Central memory CD8-positive, alpha-beta T cell (primary cell): ENCODE measurements around the gene REXO1.
"Not testable (repeated sequence)": the region's sequence is repeated elsewhere in the genome, so short reads cannot be mapped to it uniquely, and the experiment has no call there.

ENCODE experiments used
- ATAC-seq: fragments of 150-1000 bp; cut with Tn5 transposase; replicated peaks from 2 replicates; pipeline ENCODE4 v1.10.0; 2022; ENCODE audit warnings: mild to moderate bottlenecking, moderate FRiP score, moderate number of reproducible peaks; ENCODE audit not compliant: poor library complexity, severe bottlenecking; ENCODE audit errors: extremely low read depth
- DNase-seq, 2 donors: peaks; one replicate each; pipeline ENCODE4 v3.0.0; 2021; ENCODE audit warnings: low spot score in 2 of 2
- H3K27ac Mint-ChIP-seq: one replicate; pipeline ENCODE4 v1.8.0; 2022; ENCODE audit warnings: low read depth, mild to moderate bottlenecking, moderate library complexity, mixed read lengths
- H3K27me3 Mint-ChIP-seq: one replicate; pipeline ENCODE4 v1.8.0; 2022; ENCODE audit warnings: mixed read lengths
- H3K36me3 Mint-ChIP-seq: one replicate; pipeline ENCODE4 v1.8.0; 2022; ENCODE audit warnings: mild to moderate bottlenecking, moderate library complexity, mixed read lengths; ENCODE audit not compliant: insufficient read depth
- H3K4me1 Mint-ChIP-seq: one replicate; pipeline ENCODE4 v1.8.0; 2022; ENCODE audit warnings: mixed read lengths
- H3K4me3 Mint-ChIP-seq: one replicate; pipeline ENCODE4 v1.8.0; 2022; ENCODE audit warnings: mild to moderate bottlenecking, moderate library complexity, mixed read lengths
- H3K9me3 Mint-ChIP-seq: one replicate; pipeline ENCODE4 v1.8.0; 2022; ENCODE audit warnings: mixed read lengths

Gene REXO1

DNA sequence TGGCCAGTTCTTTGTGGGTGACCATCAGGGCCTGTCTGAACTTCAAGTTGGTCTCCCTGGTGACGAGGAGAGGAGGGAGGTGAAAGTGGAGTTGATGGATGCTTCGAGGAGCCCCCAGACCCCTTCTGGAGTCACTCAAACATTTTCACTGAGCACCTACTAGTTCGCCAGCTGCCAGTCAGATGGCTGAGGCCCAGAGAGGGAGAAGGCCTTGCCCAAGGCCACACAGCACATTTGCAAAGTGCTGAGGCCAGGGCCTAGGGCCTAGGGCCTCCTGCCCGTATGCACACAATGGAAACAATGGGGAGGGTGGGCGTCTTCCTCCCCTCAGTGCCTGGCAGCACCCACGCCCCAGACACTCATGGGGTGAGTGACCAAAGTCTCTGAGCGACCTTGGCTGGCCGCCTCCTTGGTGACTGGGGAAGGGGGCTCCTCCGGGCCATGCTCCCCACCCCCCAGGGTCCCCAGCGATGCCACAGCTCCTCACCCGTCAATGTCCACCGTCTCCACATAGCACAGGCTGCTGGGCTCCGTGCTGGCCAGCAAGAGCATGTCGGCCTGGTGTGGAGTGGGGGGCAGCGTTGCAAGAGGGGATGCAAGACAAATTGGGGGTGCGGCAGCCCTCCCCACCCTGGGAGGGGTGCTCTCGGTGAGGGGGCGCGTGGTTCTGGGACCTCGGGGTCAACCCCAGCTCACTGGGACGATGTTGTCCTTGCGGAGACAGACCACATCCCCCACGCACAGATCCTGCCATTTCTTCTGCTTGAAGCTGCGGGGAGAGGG, 42.7 kb downstream of the REXO1 start:
- no peak overlapping the region for H3K27ac Mint-ChIP-seq
- no peaks in the 10 kb centered on the region for H3K27me3 Mint-ChIP-seq
- no peaks in the 10 kb centered on the region for H3K4me1 Mint-ChIP-seq
- DNase-seq (no peak), ATAC-seq (no peak)
- H3K9me3 Mint-ChIP-seq = no peaks in the 10 kb centered on the region
- no peaks in the 10 kb centered on the region for H3K36me3 Mint-ChIP-seq
- H3K4me3 Mint-ChIP-seq = no peak overlapping the region

DNA sequence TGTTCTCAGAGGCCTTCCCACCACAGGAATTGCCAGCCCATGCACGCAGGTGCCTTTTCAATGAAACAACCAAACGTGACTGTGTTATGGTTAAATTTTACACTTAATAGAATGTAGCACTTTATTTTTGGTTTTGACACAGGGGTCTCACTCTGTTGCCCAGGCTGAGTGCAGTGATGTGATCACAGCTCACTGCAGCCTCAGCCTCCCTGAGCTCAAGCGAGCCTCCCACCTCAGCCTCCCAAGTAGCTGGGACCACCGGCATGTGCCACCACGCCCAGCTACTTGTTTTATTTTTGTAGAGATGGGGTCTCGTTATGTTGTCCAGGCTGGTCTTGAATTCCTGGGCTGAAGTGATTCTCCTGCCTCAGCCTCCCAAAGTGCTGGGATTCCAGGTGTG, 43.4 kb downstream of the REXO1 start:
- Mint-ChIP-seq H3K4me1 (no peaks in the 10 kb centered on the region), H3K4me3 (no peak overlapping the region), H3K36me3 (peaks cover 2% of the 10 kb centered on the region), H3K27me3 (no peaks in the 10 kb centered on the region), H3K27ac (no peak overlapping the region), H3K9me3 (no peaks in the 10 kb centered on the region)
- DNase-seq = no peak
- no peak for ATAC-seq

GRCh38 chr19:1799695-1800342, 48.5 kb downstream of the REXO1 start:
- H3K27ac Mint-ChIP-seq = no peak overlapping the region
- DNase-seq (no peak), ATAC-seq (no peak)
- H3K9me3 Mint-ChIP-seq = no peaks in the 10 kb centered on the region
- no peak overlapping the region for H3K4me3 Mint-ChIP-seq
- peaks cover 8% of the 10 kb centered on the region for H3K4me1 Mint-ChIP-seq
- peaks cover 6% of the 10 kb centered on the region for H3K36me3 Mint-ChIP-seq
- H3K27me3 Mint-ChIP-seq = no peaks in the 10 kb centered on the region

- not testable (repeated sequence) for H3K36me3 Mint-ChIP-seq, H3K27ac Mint-ChIP-seq
These were observed 51.0 kb downstream of the REXO1 start for GRCh38 chr19:1797313-1797712.

GRCh38 chr19:1796395-1797142, 51.7 kb downstream of the REXO1 start:
- no peak overlapping the region for H3K27ac Mint-ChIP-seq
- no peak overlapping the region for H3K4me3 Mint-ChIP-seq
- H3K9me3 Mint-ChIP-seq = no peaks in the 10 kb centered on the region
- peaks cover 8% of the 10 kb centered on the region for H3K4me1 Mint-ChIP-seq
- DNase-seq = no peak
- no peaks in the 10 kb centered on the region for H3K27me3 Mint-ChIP-seq
- ATAC-seq = no peak
- H3K36me3 Mint-ChIP-seq = peaks cover 6% of the 10 kb centered on the region

More at GRCh38 chr19:1797313-1797712, 51.0 kb downstream of the REXO1 start:
- ATAC-seq, H3K4me3 Mint-ChIP-seq, DNase-seq, H3K4me1 Mint-ChIP-seq, H3K9me3 Mint-ChIP-seq, H3K27me3 Mint-ChIP-seq: not testable (repeated sequence)

- ATAC-seq (no peak), DNase-seq (no peak)
- H3K4me1 Mint-ChIP-seq = peaks cover 8% of the 10 kb centered on the region
- peaks cover 5% of the 10 kb centered on the region for H3K36me3 Mint-ChIP-seq
- no peaks in the 10 kb centered on the region for H3K27me3 Mint-ChIP-seq
- no peak overlapping the region for H3K4me3 Mint-ChIP-seq
- H3K27ac Mint-ChIP-seq = no peak overlapping the region
- H3K9me3 Mint-ChIP-seq = no peaks in the 10 kb centered on the region
These were observed 53.7 kb downstream of the REXO1 start for GRCh38 chr19:1794424-1795172.

- DNase-seq (no peak), ATAC-seq (no peak)
- Mint-ChIP-seq H3K27me3 (no peaks in the 10 kb centered on the region), H3K27ac (no peak overlapping the region), H3K9me3 (no peaks in the 10 kb centered on the region), H3K36me3 (peaks cover 2% of the 10 kb centered on the region), H3K4me1 (peaks cover 8% of the 10 kb centered on the region), H3K4me3 (no peak overlapping the region)
These were observed 56.4 kb downstream of the REXO1 start for GRCh38 chr19:1791879-1792278.

GRCh38 chr19:1790054-1790792, 58.1 kb downstream of the REXO1 start:
- Mint-ChIP-seq H3K27me3 (no peaks in the 10 kb centered on the region), H3K4me1 (peaks cover under 1% of the 10 kb centered on the region), H3K27ac (no peak overlapping the region), H3K9me3 (no peaks in the 10 kb centered on the region), H3K36me3 (peaks cover 2% of the 10 kb centered on the region), H3K4me3 (no peak overlapping the region)
- DNase-seq = no peak
- ATAC-seq = no peak

DNA sequence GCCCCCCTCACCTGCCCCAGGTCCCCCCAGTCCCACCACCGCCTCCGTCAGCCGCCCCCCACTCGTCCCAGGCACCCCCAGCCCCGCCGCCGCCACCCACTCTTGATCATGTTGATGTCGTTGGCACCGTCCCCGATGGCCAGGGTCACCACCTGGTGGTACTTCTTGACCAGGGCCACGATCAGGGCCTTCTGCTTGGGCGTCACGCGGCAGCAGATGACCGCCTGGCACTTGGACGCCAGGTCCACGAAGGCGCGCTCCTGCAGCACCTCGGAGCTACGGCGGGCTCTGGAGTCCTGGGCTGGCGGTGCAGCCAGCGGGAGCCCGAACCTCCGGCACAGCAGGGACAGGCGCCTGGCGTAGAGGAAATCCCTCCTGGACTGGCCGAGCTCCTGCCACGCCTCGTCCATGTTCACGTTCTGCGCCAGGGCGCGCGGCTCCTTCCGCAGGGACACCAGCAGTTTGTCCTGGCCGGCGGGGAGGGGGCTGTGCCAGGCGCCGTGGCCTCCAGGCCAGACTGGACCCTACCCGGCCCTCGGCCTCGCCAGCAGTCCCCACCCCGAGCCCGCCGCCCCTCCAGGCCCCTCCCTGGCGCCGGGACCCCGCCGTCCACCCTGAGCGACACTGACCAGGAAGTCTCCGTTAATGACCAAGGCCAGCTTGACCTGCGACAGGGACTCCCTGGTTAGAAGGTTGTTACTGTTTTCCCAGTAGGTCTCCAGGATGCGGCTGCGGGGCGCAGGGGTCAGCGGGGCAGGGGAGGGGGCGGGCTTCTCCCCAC, 58.8 kb downstream of the REXO1 start:
- H3K27me3 Mint-ChIP-seq = peaks cover under 1% of the 10 kb centered on the region

DNA sequence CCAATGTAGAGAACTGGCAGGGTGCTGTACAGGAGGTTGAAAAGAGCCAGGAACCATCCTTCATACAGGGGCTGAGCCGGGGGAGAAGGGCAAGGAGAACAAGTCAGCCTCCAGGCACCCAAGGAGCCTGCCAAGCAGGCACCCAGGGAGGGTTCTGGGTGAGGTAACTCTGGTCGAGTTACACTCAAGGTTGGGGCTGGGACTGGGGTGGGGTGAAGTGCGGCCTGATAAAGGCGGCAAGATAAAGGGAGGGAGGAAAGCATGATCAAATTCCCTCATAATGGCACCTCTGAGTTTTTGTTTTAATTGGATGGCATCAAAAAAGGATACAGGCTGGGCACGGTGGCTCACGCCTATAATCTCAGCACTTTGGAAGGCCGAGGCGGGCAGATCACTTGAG, 61.2 kb downstream of the REXO1 start:
- Mint-ChIP-seq H3K9me3 (no peaks in the 10 kb centered on the region), H3K4me3 (no peak overlapping the region), H3K4me1 (no peaks in the 10 kb centered on the region), H3K36me3 (peaks cover 2% of the 10 kb centered on the region), H3K27ac (no peak overlapping the region), H3K27me3 (peaks cover 19% of the 10 kb centered on the region)
- DNase-seq (no peak), ATAC-seq (no peak)

More for the DNA sequence above, 58.8 kb downstream of the REXO1 start:
- H3K27ac Mint-ChIP-seq = no peak overlapping the region
- ATAC-seq (no peak), DNase-seq (no peak)
- no peak overlapping the region for H3K4me3 Mint-ChIP-seq
- H3K36me3 Mint-ChIP-seq = peaks cover 2% of the 10 kb centered on the region
- no peaks in the 10 kb centered on the region for H3K9me3 Mint-ChIP-seq
- no peaks in the 10 kb centered on the region for H3K4me1 Mint-ChIP-seq

GRCh38 chr19:1786668-1787067, 61.6 kb downstream of the REXO1 start:
- H3K36me3 Mint-ChIP-seq = peaks cover 2% of the 10 kb centered on the region
- H3K27me3 Mint-ChIP-seq = peaks cover 20% of the 10 kb centered on the region
- ATAC-seq = no peak
- no peak for DNase-seq
- H3K4me1 Mint-ChIP-seq = no peaks in the 10 kb centered on the region
- no peak overlapping the region for H3K4me3 Mint-ChIP-seq
- H3K27ac Mint-ChIP-seq = no peak overlapping the region
- H3K9me3 Mint-ChIP-seq = no peaks in the 10 kb centered on the region
